ENCODE measurements around the gene SGTA.

DNA sequence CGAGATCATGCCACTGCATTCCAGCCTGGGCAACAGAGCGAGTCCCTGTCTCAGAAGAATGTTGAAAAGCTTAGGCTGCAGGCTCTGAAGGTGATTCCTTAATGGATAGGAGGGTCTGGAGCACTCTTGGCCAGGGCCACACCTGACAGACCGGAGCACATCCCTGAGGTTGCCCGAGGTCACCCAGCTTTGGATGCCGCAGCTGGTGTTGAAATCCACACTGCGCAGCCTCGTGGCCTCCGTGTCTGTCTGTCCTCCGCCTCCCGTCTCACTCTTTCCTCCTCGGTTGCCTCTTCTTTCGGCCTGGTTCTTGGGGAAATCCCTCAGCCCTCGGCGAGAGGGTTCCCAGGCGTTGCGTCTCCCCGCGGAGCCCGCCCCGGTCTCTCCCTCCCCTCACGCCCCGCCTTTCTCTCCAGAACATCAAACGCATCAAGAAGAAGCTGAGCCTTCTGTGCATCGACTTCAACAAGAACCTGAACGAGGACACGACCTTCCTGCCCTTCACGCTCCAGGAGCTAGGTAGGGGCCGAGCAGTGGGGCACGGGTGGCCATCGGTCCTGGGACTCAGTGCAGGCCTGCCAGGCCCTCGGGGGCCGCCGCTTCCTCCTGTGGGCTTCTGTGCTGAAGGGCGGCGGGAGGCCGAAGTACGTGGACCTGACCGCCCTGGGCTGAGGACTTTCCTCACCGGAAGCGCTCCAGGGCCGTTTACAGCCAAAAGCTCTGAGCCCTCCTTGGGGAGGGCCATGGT, 16.4 kb upstream of the SGTA start:
- TF ChIP-seq ZNF530 (tag by site-specific recombination; IDR thresholded peaks at IDR 0.05; ENCODE audit: low read depth) (no peak), ZNF138 (tag by site-specific recombination; IDR thresholded peaks at IDR 0.05; ENCODE audit: borderline replicate concordance) (no peak), ZBTB8A (tag by site-specific recombination; IDR thresholded peaks at IDR 0.05) (no peak), ZXDB (tag by site-specific recombination; IDR thresholded peaks at IDR 0.05) (no peak), ZNF501 (tag by site-specific recombination; IDR thresholded peaks at IDR 0.05) (no peak), GLIS2 (tag by site-specific recombination; IDR thresholded peaks at IDR 0.05) (no peak), YY1 (tag by site-specific recombination; IDR thresholded peaks at IDR 0.05) (no peak), ZNF561 (tag by site-specific recombination; IDR thresholded peaks at IDR 0.05; ENCODE audit: borderline replicate concordance) (no peak), ZNF146 (tag by site-specific recombination; IDR thresholded peaks at IDR 0.05) (no peak), SP2 (tag by site-specific recombination; IDR thresholded peaks at IDR 0.05) (no peak), ZNF510 (tag by site-specific recombination; IDR thresholded peaks at IDR 0.05; ENCODE audit: insufficient replicate concordance) (no peak)
- TF ChIP-seq, protein P1, sequence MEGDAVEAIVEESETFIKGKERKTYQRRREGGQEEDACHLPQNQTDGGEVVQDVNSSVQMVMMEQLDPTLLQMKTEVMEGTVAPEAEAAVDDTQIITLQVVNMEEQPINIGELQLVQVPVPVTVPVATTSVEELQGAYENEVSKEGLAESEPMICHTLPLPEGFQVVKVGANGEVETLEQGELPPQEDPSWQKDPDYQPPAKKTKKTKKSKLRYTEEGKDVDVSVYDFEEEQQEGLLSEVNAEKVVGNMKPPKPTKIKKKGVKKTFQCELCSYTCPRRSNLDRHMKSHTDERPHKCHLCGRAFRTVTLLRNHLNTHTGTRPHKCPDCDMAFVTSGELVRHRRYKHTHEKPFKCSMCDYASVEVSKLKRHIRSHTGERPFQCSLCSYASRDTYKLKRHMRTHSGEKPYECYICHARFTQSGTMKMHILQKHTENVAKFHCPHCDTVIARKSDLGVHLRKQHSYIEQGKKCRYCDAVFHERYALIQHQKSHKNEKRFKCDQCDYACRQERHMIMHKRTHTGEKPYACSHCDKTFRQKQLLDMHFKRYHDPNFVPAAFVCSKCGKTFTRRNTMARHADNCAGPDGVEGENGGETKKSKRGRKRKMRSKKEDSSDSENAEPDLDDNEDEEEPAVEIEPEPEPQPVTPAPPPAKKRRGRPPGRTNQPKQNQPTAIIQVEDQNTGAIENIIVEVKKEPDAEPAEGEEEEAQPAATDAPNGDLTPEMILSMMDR (tag by site-specific recombination; IDR thresholded peaks at IDR 0.05): no peak
- TF ChIP-seq, protein P2, sequence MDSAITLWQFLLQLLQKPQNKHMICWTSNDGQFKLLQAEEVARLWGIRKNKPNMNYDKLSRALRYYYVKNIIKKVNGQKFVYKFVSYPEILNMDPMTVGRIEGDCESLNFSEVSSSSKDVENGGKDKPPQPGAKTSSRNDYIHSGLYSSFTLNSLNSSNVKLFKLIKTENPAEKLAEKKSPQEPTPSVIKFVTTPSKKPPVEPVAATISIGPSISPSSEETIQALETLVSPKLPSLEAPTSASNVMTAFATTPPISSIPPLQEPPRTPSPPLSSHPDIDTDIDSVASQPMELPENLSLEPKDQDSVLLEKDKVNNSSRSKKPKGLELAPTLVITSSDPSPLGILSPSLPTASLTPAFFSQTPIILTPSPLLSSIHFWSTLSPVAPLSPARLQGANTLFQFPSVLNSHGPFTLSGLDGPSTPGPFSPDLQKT (IDR thresholded peaks at IDR 0.05; ENCODE audit: borderline replicate concordance, low read depth, low read length): no peak
- TF ChIP-seq, protein P3, sequence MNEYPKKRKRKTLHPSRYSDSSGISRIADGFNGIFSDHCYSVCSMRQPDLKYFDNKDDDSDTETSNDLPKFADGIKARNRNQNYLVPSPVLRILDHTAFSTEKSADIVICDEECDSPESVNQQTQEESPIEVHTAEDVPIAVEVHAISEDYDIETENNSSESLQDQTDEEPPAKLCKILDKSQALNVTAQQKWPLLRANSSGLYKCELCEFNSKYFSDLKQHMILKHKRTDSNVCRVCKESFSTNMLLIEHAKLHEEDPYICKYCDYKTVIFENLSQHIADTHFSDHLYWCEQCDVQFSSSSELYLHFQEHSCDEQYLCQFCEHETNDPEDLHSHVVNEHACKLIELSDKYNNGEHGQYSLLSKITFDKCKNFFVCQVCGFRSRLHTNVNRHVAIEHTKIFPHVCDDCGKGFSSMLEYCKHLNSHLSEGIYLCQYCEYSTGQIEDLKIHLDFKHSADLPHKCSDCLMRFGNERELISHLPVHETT (tag by site-specific recombination; IDR thresholded peaks at IDR 0.05): no peak
